NOMO-1 (cell line): ENCODE data around the gene FRY.
A peak's percentile ranks its signal among the peaks of the same experiment; 100 is the strongest.

Experiments
- DNase-seq, 2 experiments: peaks; one replicate each; lab custom pipeline; 2025; ENCODE audit not compliant: unreplicated experiment in 2 of 2; lab: John Stamatoyannopoulos, UW

The FRY gene

DNA sequence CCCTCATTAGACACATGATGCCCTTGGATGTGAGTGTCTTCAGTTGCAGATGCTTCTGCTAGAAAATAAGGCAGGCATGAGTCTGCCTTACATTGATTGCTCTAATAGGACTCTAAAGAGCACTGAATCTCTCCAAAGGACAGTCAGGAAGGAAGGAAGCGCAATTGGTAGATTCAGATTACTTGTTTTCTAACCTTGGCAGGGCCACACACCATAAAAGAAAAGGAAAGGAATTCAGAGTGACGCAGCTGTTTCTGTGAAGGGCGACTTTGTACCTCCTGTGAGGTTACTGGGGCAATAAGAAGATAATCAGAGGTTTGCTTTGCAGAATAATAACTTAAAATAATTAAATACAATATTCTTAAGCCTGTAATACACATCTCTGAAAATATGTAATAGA is 48.0 kb downstream of the FRY start:
- no peak for DNase-seq

GRCh38 chr13:32080328-32080744 is 48.8 kb downstream of the FRY start:
- DNase-seq: no peak

DNA sequence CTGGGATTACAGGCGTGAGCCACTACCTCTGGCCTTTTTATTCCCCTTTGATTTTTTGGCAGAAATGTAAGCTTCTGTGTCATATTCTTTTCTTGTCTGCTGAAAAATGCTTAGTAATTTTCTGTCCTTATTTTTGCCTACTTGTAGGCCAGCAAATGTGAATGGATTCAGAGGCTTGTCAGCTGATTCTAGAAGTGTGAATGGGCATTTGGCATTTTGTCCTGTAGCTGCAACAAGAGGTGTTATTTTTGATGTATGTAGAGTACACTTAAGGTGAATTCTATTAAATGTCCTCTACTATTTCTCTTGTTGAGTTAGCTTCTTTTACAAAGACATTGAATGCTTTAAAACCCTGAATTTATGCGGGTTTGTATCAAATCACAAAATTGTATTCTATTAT is 50.0 kb downstream of the FRY start:
- DNase-seq: no peak

DNA sequence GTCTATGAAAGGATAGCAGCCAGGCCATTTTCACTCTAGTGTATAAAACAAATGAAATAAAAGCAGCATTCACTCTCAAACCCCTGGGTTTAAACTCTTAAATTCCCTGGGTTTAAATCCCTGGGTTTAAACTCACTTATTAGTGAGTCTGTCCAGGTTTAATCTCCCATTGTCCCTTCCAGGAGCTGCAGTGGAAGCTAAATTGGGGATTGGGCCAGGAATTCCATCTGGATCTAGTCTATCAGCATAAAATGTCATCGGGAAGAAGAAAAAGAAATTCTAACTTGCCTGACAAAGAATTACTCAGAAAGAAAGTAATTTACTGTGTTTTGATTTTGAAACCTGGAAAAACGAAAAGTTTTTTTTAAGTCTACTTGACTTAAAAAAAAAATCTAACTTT is 54.8 kb downstream of the FRY start:
- no peak for DNase-seq

DNA sequence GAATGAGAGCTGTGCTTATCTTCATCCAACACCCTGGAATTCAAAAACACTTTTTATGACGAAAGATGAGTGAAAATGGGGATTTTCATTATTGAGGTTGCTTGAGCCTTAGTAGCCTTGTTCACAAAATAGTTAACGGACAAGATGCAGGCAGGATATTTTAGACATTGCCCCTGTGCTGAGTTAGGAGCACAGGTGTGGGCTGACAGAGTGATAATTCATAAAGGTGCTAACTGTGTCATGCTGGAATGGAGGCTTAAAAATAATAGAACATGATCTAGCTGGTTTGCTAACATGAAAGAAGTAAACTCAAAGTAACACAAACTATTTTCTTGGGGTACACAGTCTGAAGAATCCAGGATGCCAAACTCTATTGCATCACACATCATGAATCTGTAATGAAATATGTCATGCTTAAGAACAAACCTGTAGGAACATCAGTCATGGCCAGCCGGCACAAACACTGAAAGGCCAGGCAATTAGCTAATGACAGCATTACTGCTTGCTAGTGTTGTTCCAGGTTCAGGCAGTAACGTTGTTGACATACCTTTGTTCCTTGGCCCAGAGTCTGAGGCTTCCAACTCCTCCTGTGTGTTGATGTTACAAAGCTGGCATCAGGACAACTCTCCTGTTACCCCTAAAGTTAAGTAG is 55.3 kb downstream of the FRY start:
- DNase-seq: no peak

GRCh38 chr13:32087955-32088747 is 56.6 kb downstream of the FRY start:
- no peak for DNase-seq

- no peak for DNase-seq
Observed at GRCh38 chr13:32092496-32092895, 60.9 kb downstream of the FRY start.

DNA sequence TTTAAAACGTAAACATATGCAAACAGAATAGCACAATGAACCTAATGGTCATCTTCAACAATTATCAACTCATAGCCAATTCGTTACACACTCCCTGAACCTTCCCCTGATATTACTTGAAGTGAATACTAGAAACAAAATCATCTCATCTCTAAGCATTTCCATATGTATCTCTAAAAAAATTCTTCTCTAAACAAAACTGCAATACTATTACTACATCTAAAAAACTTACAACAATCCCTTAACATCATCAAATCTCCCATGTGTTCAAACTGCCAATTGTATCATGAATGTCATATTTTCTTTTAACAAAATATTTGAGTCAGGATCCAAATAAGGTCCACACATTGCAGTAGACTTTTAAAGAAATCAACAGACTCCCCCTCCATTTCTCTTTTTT is 61.4 kb downstream of the FRY start:
- DNase-seq: no peak

- peak; percentile 13 to 51 for DNase-seq
Observed at GRCh38 chr13:32098272-32098671, 66.7 kb downstream of the FRY start.

- no peak for DNase-seq
Observed at GRCh38 chr13:32105653-32106313, 74.2 kb downstream of the FRY start.

GRCh38 chr13:32107474-32107873 is 75.9 kb downstream of the FRY start:
- DNase-seq: peak; percentile 78 to 90

GRCh38 chr13:32107973-32108372 is 76.4 kb downstream of the FRY start:
- no peak for DNase-seq

GRCh38 chr13:32113532-32113931 is 82.0 kb downstream of the FRY start:
- DNase-seq: peak; percentile 17 to 18

- DNase-seq: no peak
Observed at GRCh38 chr13:32114284-32114950, 82.8 kb downstream of the FRY start.

DNA sequence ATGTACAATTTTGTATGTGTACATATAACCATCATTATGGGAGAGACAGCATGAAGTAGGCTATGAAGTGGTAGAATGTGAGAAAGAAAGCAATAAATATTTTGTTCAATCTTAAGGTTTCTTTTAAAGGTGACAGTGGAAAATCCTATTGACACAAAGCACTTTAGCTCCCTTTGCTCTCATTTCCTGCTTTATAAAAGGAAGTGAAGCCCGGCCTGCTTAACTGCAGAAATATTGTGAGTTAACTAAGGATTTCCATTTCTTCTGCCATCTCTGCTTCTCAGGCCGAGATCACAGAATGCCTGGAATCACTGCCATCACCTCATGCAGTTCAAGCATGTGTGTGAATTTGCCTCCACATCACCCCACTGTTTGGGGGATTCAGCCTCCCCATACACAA is 83.5 kb downstream of the FRY start:
- peak; percentile 25 to 92 for DNase-seq

- DNase-seq: peak; percentile 98 to 100
Observed at GRCh38 chr13:32116210-32116609, 84.6 kb downstream of the FRY start.

DNA sequence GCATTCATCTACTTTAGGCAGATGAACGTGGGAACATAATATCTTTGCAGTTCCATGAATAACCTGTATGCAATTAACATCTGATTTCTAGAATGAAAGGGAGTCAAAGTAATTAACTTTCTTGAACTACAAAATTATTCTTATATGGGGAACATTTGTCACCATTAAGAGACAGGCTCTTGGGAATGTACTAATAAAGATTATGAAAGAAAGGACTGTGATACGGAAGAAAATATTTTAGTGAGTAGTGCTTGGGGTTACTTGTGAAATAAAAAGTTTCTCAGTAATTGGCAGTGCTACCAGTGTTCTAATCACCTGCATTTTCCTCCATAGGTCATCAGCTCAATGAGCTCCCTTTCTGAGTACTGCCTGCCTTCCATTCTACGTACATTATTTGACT is 85.4 kb downstream of the FRY start:
- peak in 1 of 2 experiments; percentile 65 for DNase-seq

- DNase-seq: peak; percentile 88 to 91
Observed at GRCh38 chr13:32117701-32118100, 86.1 kb downstream of the FRY start.

GRCh38 chr13:32121316-32121715 is 89.7 kb downstream of the FRY start:
- no peak for DNase-seq

DNA sequence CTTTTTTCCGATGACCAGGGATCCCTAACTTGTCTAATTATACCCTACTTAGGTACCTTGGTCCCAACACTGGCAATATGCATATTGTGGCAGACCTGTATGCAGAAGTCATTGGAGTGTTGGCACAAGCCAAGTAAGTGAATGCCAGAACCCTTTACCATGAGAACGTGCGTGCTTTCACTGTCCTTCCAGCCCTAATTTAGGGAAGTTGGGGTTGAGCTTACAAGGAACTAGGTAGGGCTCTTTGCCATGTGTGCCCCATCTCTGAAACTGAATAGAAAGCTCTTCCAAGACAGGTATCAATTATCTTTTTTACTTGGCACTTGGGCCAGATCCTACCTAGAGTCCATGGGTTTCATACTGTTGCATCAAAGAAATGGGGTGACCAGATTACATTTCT is 93.2 kb downstream of the FRY start:
- peak; percentile 74 to 86 for DNase-seq

DNA sequence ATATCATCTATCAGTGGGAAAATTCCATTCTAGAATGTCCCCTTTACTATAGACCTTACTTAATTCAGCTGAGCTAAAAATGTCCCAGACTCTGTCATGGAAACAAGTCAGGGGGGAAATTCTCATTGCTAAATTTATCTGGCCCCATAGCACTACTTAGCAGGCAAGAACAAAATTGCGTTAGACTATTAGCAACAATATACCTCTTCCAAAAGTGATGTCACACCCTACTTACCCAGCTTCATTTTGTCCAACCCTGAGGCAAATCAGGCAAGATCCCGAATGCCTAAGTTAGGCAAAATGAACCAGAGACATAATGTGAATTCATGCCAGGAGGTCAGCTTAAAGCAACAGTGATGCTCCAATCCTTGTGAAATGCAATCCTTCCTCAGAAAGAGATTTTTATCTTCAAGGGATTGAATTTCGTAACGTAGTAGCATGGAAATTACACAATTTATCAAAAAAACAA is 93.7 kb downstream of the FRY start:
- DNase-seq: peak; percentile 78 to 81
